ENCODE results near the gene IPO8.

DNA sequence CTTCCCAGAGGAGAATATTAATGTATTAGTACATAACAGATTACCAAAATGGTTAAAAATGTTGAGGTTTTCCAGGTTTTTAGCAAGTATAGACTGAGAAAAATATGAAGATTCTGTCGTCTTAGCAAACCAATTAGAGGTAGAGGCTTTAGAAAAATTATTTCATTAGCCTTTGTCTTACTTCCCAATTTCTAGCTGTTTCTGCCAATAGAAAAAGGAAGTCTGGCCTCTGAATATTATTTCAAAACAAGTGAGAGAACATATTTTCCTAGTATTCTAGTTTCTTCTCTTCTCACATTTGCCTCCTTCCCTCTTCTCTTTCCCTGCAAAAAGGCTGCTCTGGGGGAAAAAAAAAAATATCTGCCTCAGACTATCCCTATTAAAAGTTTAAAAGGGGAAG is 16.4 kb downstream of the IPO8 start:
- TF ChIP-seq, protein P1, sequence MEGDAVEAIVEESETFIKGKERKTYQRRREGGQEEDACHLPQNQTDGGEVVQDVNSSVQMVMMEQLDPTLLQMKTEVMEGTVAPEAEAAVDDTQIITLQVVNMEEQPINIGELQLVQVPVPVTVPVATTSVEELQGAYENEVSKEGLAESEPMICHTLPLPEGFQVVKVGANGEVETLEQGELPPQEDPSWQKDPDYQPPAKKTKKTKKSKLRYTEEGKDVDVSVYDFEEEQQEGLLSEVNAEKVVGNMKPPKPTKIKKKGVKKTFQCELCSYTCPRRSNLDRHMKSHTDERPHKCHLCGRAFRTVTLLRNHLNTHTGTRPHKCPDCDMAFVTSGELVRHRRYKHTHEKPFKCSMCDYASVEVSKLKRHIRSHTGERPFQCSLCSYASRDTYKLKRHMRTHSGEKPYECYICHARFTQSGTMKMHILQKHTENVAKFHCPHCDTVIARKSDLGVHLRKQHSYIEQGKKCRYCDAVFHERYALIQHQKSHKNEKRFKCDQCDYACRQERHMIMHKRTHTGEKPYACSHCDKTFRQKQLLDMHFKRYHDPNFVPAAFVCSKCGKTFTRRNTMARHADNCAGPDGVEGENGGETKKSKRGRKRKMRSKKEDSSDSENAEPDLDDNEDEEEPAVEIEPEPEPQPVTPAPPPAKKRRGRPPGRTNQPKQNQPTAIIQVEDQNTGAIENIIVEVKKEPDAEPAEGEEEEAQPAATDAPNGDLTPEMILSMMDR (IDR thresholded peaks at IDR 0.05) = no peak
- TF ChIP-seq POLR2A (IDR thresholded peaks at IDR 0.05) = no peak
